Activated T-cell treated with anti-CD3 and anti-CD28 coated beads, Interleukin-2, amount 50 U/mL, for 72 hours (primary cell): ENCODE data around the gene LGALS3. TPM values are rescaled to one million over a fixed set of nuclear protein-coding genes. Genes with fewer than 3 reads are reported as not detected.

Experiments
- ATAC-seq, 2 donors: fragments of 150-1000 bp; cut with Tn5 transposase; replicated peaks in 1 of 2; 2 replicates each; pipeline ENCODE4 v1.10.0; 2021; ENCODE audit warnings: moderate library complexity in 2 of 2, mild to moderate bottlenecking in 1 of 2
- DNase-seq, 2 donors: peaks; one replicate each; pipeline ENCODE4 v3.0.0; 2021 to 2022; ENCODE audit warnings: mixed read lengths in 1 of 2
- H3K27ac Mint-ChIP-seq: one replicate; pipeline ENCODE4 v1.8.0; 2022; ENCODE audit warnings: mild to moderate bottlenecking, moderate library complexity, mixed read lengths
- H3K27me3 Mint-ChIP-seq: one replicate; pipeline ENCODE4 v1.8.0; 2022; ENCODE audit warnings: low read depth, mixed read lengths
- H3K36me3 Mint-ChIP-seq, 2 donors: one replicate each; pipeline ENCODE4 v1.8.0; 2022; ENCODE audit warnings: mixed read lengths in 2 of 2, mild to moderate bottlenecking in 1 of 2; ENCODE audit not compliant: insufficient read depth in 2 of 2
- H3K4me1 Mint-ChIP-seq: one replicate; pipeline ENCODE4 v1.8.0; 2022; ENCODE audit warnings: low read depth, mixed read lengths
- H3K4me3 Mint-ChIP-seq, 2 donors: one replicate each; pipeline ENCODE4 v1.8.0; 2022; ENCODE audit warnings: mild to moderate bottlenecking in 2 of 2, mixed read lengths in 2 of 2, moderate library complexity in 2 of 2
- H3K9me3 Mint-ChIP-seq, 2 donors: one replicate each; pipeline ENCODE4 v1.8.0; 2022; ENCODE audit warnings: mixed read lengths in 2 of 2
- total RNA-seq, 2 donors: library from RNA; stranded (reverse); gene quantifications; one replicate each; pipeline ENCODE4 v1.2.3, GENCODE V29; 2022

Gene LGALS3
- total RNA-seq, 2 donors from 2014 or later, result 13.9 to 22.3 TPM

GRCh38 chr14:55103005-55103640, 25.9 kb upstream of the LGALS3 start:
- Mint-ChIP-seq H3K9me3 (no peaks in the 10 kb centered on the region), H3K4me3 (peak overlapping the region; percentile 87 to 98), H3K27me3 (no peaks in the 10 kb centered on the region), H3K4me1 (peaks cover 51% of the 10 kb centered on the region), H3K36me3 (peaks cover 6 to 8% of the 10 kb centered on the region in 2 donors), H3K27ac (peak overlapping the region; percentile 95)
- peak; percentile 62 to 66 for ATAC-seq
- DNase-seq, result peak; percentile 70 to 71

DNA sequence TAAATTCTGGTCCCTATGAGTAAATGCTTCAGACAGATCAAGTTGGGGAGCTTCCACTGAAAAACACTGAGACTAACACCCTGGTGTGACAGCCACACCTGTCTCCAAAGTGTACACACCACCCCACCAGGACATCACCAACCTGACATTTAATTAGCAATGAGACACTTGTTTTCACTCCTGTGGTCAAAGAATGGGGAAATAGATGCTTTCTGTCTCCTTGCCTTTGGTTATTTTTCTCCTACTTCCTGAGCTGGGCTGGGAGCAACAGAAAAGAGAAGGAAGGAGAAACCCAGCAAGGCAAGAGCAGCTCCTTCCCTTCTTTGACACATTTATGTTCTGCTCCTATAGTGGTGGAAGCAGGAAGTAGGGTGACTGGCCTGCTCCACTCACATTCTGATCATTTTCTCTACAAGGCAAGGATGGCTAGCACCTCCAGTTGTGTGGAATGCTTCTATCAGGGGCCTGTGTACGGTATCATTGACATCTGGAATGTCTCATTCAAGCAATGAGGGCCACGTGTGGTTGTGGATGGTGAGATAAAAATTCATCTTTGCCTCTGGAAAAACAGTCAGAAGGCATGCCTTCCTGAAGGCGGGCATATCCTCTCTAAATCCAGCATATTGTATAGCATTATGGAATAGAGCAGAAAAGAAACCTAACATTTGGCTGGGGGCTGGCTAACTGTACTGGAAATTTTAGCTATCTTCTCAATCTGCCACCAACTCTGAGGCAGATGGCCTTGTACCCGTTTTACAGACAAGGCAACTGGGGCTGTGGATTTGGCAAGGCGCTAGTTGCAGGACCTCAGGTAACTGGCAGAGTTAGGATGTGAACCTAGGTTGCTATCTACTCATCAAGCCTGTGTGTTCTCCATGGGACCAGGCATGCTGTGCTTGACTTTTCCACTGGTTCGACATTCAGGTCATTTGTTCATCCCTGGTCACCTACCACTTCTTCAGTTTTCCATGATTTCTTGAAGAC, 24.8 kb upstream of the LGALS3 start:
- Mint-ChIP-seq H3K27me3 (no peaks in the 10 kb centered on the region), H3K27ac (peak overlapping the region; percentile 1), H3K4me3 (peak overlapping the region in 1 of 2 donors; percentile 98), H3K4me1 (peaks cover 54% of the 10 kb centered on the region), H3K9me3 (no peaks in the 10 kb centered on the region), H3K36me3 (peaks cover 5 to 8% of the 10 kb centered on the region in 2 donors)
- no peak for ATAC-seq
- no peak for DNase-seq

- Mint-ChIP-seq H3K4me3 (no peak overlapping the region), H3K36me3 (peaks cover 5 to 8% of the 10 kb centered on the region in 2 donors), H3K27me3 (no peaks in the 10 kb centered on the region), H3K4me1 (peaks cover 48% of the 10 kb centered on the region), H3K27ac (peak overlapping the region; percentile 72), H3K9me3 (no peaks in the 10 kb centered on the region)
- DNase-seq (no peak), ATAC-seq (no peak)
These were observed 23.1 kb upstream of the LGALS3 start for GRCh38 chr14:55105991-55106390.

DNA sequence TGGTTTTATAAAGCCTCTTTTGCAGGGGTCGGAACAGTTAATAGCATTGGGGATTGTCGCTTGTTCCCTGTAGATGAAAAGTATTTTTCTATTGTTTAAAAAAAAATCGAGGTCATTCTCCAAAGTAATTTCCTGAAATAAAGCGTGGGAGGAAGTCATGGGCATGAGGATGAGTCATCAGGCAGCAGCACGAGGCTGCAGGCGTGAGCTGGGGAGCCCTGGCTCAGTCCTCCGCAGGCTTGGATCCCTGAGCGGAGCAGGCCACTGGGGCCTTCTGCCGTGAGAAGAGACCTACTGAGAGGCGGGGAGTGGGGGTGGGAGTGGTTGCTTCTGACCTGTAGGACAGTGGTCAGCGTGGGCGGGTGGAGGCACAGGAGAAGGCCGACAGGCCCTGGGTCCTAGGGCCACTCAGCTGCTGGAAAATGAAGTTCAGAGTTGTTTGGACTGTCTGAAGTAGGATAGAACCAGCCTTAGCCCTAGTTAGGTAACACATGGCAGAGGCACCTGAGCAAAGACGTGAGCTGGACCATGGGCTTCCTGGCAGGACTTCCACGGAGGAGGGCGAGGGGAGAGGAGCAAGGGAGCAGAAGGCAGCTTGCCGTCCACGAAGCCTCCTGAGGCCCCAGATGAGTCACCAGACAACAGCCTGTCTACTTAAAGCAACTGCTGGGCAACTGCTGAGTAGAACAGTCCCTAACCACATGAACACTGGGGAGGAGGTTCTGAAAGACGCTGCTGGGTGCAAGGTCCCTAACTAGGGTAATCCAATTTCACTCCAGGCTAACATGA, 21.1 kb upstream of the LGALS3 start:
- peak; percentile 58 to 62 for DNase-seq
- peak overlapping the region; percentile 38 for H3K27ac Mint-ChIP-seq
- H3K4me1 Mint-ChIP-seq, result peaks cover 34% of the 10 kb centered on the region
- H3K9me3 Mint-ChIP-seq, result no peaks in the 10 kb centered on the region
- H3K36me3 Mint-ChIP-seq, result peaks cover 5 to 8% of the 10 kb centered on the region in 2 donors
- peaks cover under 1% of the 10 kb centered on the region for H3K27me3 Mint-ChIP-seq
- ATAC-seq, result peak; percentile 92 to 96
- peak overlapping the region; percentile 37 to 62 for H3K4me3 Mint-ChIP-seq

- DNase-seq (no peak), ATAC-seq (no peak)
- Mint-ChIP-seq H3K4me1 (peaks cover 20% of the 10 kb centered on the region), H3K36me3 (peaks cover 0 to 3% of the 10 kb centered on the region in 2 donors), H3K27ac (no peak overlapping the region), H3K4me3 (no peak overlapping the region), H3K9me3 (no peaks in the 10 kb centered on the region), H3K27me3 (peaks cover 13% of the 10 kb centered on the region)
These were observed 19.2 kb upstream of the LGALS3 start for GRCh38 chr14:55109836-55110235.

DNA sequence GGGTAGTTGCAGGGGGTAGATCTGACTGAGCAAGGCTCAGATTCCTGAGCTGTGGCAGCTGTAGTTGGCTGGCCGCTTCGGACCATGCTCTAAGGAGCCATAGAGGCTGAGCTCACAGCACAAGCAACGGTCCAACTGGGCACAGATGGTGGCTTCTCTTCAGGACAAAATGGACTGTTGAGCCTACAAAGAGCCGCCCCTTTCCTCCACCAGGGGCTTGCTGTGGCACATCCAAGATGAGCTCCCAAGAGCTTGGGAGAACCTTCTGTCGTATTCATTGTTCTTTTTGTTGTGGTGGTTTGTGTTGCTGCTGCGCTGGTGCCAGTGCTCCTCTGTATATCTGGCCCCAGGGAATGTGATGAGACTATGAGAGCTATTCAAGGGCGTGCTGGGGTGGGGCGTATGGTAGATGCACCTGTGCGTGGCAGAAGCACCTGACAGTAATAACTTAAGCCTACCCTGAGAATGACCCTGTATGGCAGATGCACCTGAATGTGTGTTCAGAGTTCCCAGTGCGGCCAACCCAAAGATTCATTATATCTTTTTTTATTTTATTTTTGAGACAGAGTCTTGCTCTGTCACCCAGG, 17.8 kb upstream of the LGALS3 start:
- Mint-ChIP-seq H3K27ac (no peak overlapping the region), H3K4me1 (peaks cover 20% of the 10 kb centered on the region), H3K4me3 (no peak overlapping the region), H3K9me3 (no peaks in the 10 kb centered on the region), H3K27me3 (peaks cover 15% of the 10 kb centered on the region), H3K36me3 (no peaks in the 10 kb centered on the region)
- ATAC-seq (no peak), DNase-seq (no peak)

GRCh38 chr14:55114720-55115119, 14.3 kb upstream of the LGALS3 start:
- DNase-seq, result no peak
- Mint-ChIP-seq H3K4me3 (no peak overlapping the region), H3K4me1 (no peaks in the 10 kb centered on the region), H3K27me3 (peaks cover 15% of the 10 kb centered on the region), H3K36me3 (no peaks in the 10 kb centered on the region), H3K9me3 (no peaks in the 10 kb centered on the region), H3K27ac (no peak overlapping the region)
- no peak for ATAC-seq

DNA sequence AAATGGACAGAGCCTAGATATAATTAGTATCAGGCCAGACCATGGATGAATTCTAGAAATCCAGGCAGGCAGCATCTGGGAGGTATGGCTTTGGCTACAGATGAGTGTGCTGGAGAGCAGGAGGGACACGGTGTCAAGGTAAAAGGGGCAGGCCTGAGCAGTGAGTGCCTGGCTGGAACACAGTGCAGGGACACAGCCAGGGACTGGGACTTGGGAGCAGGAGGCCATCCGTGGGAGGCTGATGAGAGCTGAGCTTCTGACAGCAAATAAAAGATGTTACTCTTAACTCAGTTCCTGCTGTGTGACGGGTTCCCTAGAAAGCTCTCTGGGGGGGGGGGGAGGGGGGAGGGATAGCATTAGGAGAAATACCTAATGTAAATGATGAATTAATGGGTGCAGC, 13.6 kb upstream of the LGALS3 start:
- Mint-ChIP-seq H3K27ac (no peak overlapping the region), H3K36me3 (no peaks in the 10 kb centered on the region), H3K9me3 (no peaks in the 10 kb centered on the region), H3K27me3 (peaks cover 15% of the 10 kb centered on the region), H3K4me3 (no peak overlapping the region), H3K4me1 (no peaks in the 10 kb centered on the region)
- ATAC-seq, result no peak
- DNase-seq, result no peak

- Mint-ChIP-seq H3K9me3 (no peaks in the 10 kb centered on the region), H3K36me3 (no peaks in the 10 kb centered on the region), H3K27me3 (peaks cover 15% of the 10 kb centered on the region), H3K27ac (no peak overlapping the region), H3K4me3 (no peak overlapping the region), H3K4me1 (no peaks in the 10 kb centered on the region)
- DNase-seq, result no peak
- no peak for ATAC-seq
These were observed 13.2 kb upstream of the LGALS3 start for GRCh38 chr14:55115861-55116245.

DNA sequence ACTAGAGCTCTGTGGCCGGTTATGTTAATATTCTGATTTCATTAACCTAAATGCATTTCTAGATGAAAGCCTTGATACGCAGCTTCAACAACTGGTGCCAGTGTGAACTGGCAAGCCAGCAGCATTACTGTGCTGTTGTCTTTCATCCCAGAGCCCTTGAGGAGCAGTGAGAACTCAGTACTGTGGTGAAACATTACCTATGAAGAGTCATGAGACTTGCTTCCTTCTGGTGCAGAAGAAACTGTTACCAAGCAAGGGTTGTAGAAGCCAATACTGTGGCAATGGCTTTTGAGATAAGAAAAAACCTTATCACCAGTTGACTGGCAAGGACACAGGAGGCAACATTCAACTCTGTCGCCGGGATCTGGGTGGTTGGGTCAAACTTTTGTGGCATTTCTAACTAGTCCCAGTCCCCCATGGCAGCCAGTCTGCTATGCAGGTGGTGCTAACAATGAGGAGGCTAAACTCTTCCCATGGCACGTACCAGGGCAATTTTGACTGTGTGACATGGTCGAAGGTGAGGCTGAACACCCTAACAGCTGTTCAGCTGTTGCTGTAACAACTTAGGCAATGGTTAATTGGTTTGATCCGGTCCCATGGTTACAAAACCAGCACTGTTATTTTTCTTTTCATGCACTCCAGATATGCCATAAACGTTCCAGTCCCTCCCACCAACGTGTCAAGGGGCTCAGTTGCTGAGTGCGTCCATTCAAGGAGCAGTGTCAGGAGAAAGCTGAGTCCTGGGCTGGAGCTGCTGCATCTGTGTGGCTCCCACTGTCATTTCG, 12.6 kb upstream of the LGALS3 start:
- H3K27ac Mint-ChIP-seq, result no peak overlapping the region
- H3K9me3 Mint-ChIP-seq, result no peaks in the 10 kb centered on the region
- no peak for DNase-seq
- H3K36me3 Mint-ChIP-seq, result no peaks in the 10 kb centered on the region
- no peak overlapping the region for H3K4me3 Mint-ChIP-seq
- peaks cover 15% of the 10 kb centered on the region for H3K27me3 Mint-ChIP-seq
- H3K4me1 Mint-ChIP-seq, result no peaks in the 10 kb centered on the region
- no peak for ATAC-seq

- no peak for ATAC-seq
- Mint-ChIP-seq H3K9me3 (no peaks in the 10 kb centered on the region), H3K4me3 (no peak overlapping the region)
These were observed 11.1 kb upstream of the LGALS3 start for GRCh38 chr14:55117803-55118441.

GRCh38 chr14:55118761-55119160, 10.3 kb upstream of the LGALS3 start:
- Mint-ChIP-seq H3K27me3 (peaks cover 15% of the 10 kb centered on the region), H3K27ac (no peak overlapping the region), H3K4me3 (no peak overlapping the region), H3K36me3 (no peaks in the 10 kb centered on the region), H3K9me3 (no peaks in the 10 kb centered on the region), H3K4me1 (peaks cover 9% of the 10 kb centered on the region)
- DNase-seq (no peak), ATAC-seq (no peak)

More at GRCh38 chr14:55117803-55118441, 11.1 kb upstream of the LGALS3 start:
- Mint-ChIP-seq H3K27me3 (peaks cover 22% of the 10 kb centered on the region), H3K27ac (no peak overlapping the region), H3K4me1 (peaks cover 5% of the 10 kb centered on the region), H3K36me3 (no peaks in the 10 kb centered on the region)
- no peak for DNase-seq
